OCI-LY1 (cell line): Measurements from ENCODE around the gene VCL.
A peak's percentile ranks its signal among the peaks of the same experiment; 100 is the strongest.

Source experiments
- H2AFZ ChIP-seq: fragments of 200-600 bp; sonication (generic), shearing (Covaris generic); 2 replicates; pipeline ENCODE4 v1.6.0; 2014; ENCODE audit warnings: antibody characterized with exemption, mild to moderate bottlenecking, low read length
- H3F3A ChIP-seq: fragments of 200-600 bp; sonication (generic), shearing (Covaris generic); 2 replicates; pipeline ENCODE4 v1.6.0; 2014; ENCODE audit warnings: mild to moderate bottlenecking, antibody characterized with exemption, low read length, moderate library complexity; ENCODE audit not compliant: insufficient read depth
- H3K27ac ChIP-seq: fragments of 200-600 bp; sonication (generic); 2 replicates; pipeline ENCODE4 v1.5.1; 2014; ENCODE audit warnings: low read length, mixed run types, mild to moderate bottlenecking, low read depth; ENCODE audit not compliant: poor library complexity, severe bottlenecking
- H3K27me3 ChIP-seq: fragments of 200-600 bp; sonication (generic); 2 replicates; pipeline ENCODE4 v1.6.0; 2014; ENCODE audit warnings: antibody characterized with exemption, mild to moderate bottlenecking, low read length, moderate library complexity; ENCODE audit not compliant: insufficient read depth
- H3K36me3 ChIP-seq: fragments of 200-600 bp; sonication (generic); 2 replicates; pipeline ENCODE4 v1.6.1; 2014; ENCODE audit warnings: mild to moderate bottlenecking, antibody characterized with exemption, low read length, moderate library complexity, mixed read lengths; ENCODE audit not compliant: insufficient read depth
- H3K4me1 ChIP-seq: fragments of 200-600 bp; sonication (generic); 2 replicates; pipeline ENCODE4 v1.5.1; 2014; ENCODE audit warnings: mild to moderate bottlenecking, low read length, moderate library complexity; ENCODE audit not compliant: insufficient read depth, severe bottlenecking
- H3K4me2 ChIP-seq: fragments of 200-600 bp; sonication (generic), shearing (Covaris generic); 2 replicates; pipeline ENCODE4 v1.6.1; 2014; ENCODE audit warnings: low read length
- H3K4me3 ChIP-seq: fragments of 200-600 bp; sonication (generic); 2 replicates; pipeline ENCODE4 v1.5.1; 2014; ENCODE audit warnings: low read length, low read depth, mild to moderate bottlenecking, mixed read lengths; ENCODE audit not compliant: poor library complexity, severe bottlenecking
- H3K79me2 ChIP-seq: fragments of 200-600 bp; shearing (Covaris generic); 2 replicates; pipeline ENCODE4 v1.6.1; 2016; ENCODE audit warnings: mixed run types, low read length, mixed read lengths; ENCODE audit not compliant: insufficient read depth
- H3K9ac ChIP-seq: fragments of 200-600 bp; sonication (generic), shearing (Covaris generic); 2 replicates; pipeline ENCODE4 v1.6.1; 2014; ENCODE audit warnings: mild to moderate bottlenecking, low read length, mixed read lengths
- H3K9me2 ChIP-seq: fragments of 200-600 bp; sonication (generic), shearing (Covaris generic); 2 replicates; pipeline ENCODE4 v1.6.1; 2014; ENCODE audit warnings: low read depth, mild to moderate bottlenecking, low read length, mixed read lengths
- H3K9me3 ChIP-seq: fragments of 200-600 bp; shearing (Covaris generic); 2 replicates; pipeline ENCODE4 v1.6.1; 2014; ENCODE audit warnings: low read length, mixed read lengths
- H4K20me1 ChIP-seq: fragments of 200-600 bp; sonication (generic), shearing (Covaris generic); 2 replicates; pipeline ENCODE4 v1.6.0; 2016; ENCODE audit warnings: mild to moderate bottlenecking, low read length; ENCODE audit not compliant: insufficient read depth
- EZH2 ChIP-seq: fragments of 200-600 bp; sonication (generic), shearing (Covaris generic); IDR thresholded peaks from 2 replicates; pipeline ENCODE4 v1.8.0; 2017; ENCODE audit warnings: borderline replicate concordance, mixed run types, mild to moderate bottlenecking, antibody characterized with exemption, low read length, moderate library complexity, mixed read lengths
- TF ChIP-seq, protein P1 (sequence below): fragments of 200-600 bp; sonication (generic), shearing (Covaris generic); IDR thresholded peaks from 2 replicates; pipeline ENCODE4 v1.5.1; 2017; ENCODE audit warnings: mild to moderate bottlenecking, antibody characterized with exemption, low read length, moderate library complexity, mixed read lengths

The VCL gene

GRCh38 chr10:73997461-73997786, 492 bp upstream of the VCL start:
- Histone ChIP-seq H2AFZ (peak overlapping the region; percentile 79), H3K9ac (peak overlapping the region; percentile 69), H3K27ac (no peak overlapping the region), H3K36me3 (no peaks in the 10 kb centered on the region; the same call in 1 of the 2 replicates), H3K27me3 (no peaks in the 10 kb centered on the region), H3K9me3 (no peaks in the 10 kb centered on the region), H3K4me2 (peak overlapping the region; percentile 78), H4K20me1 (no peaks in the 10 kb centered on the region), H3K79me2 (no peaks in the 10 kb centered on the region), H3K4me1 (peaks cover 15% of the 10 kb centered on the region), H3K9me2 (no peaks in the 10 kb centered on the region), H3F3A (no peaks in the 10 kb centered on the region), H3K4me3 (peak overlapping the region; percentile 68)
- TF ChIP-seq EZH2, result no peak
- TF ChIP-seq, protein P1, sequence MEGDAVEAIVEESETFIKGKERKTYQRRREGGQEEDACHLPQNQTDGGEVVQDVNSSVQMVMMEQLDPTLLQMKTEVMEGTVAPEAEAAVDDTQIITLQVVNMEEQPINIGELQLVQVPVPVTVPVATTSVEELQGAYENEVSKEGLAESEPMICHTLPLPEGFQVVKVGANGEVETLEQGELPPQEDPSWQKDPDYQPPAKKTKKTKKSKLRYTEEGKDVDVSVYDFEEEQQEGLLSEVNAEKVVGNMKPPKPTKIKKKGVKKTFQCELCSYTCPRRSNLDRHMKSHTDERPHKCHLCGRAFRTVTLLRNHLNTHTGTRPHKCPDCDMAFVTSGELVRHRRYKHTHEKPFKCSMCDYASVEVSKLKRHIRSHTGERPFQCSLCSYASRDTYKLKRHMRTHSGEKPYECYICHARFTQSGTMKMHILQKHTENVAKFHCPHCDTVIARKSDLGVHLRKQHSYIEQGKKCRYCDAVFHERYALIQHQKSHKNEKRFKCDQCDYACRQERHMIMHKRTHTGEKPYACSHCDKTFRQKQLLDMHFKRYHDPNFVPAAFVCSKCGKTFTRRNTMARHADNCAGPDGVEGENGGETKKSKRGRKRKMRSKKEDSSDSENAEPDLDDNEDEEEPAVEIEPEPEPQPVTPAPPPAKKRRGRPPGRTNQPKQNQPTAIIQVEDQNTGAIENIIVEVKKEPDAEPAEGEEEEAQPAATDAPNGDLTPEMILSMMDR, result no peak

GRCh38 chr10:73998623-73998928, 660 bp downstream of the VCL start:
- Histone ChIP-seq H3K4me1 (peaks cover 15% of the 10 kb centered on the region), H3K9ac (peak overlapping the region; percentile 69), H3K9me2 (no peaks in the 10 kb centered on the region), H3K9me3 (no peaks in the 10 kb centered on the region), H3K79me2 (no peaks in the 10 kb centered on the region), H4K20me1 (no peaks in the 10 kb centered on the region), H3K4me3 (peak overlapping the region; percentile 68), H3K27ac (no peak overlapping the region), H3K27me3 (no peaks in the 10 kb centered on the region), H3K36me3 (no peaks in the 10 kb centered on the region; the same call in 1 of the 2 replicates), H2AFZ (no peak overlapping the region), H3F3A (no peaks in the 10 kb centered on the region), H3K4me2 (peak overlapping the region; percentile 78)
- TF ChIP-seq, protein P1, result no peak
- TF ChIP-seq EZH2, result no peak

DNA sequence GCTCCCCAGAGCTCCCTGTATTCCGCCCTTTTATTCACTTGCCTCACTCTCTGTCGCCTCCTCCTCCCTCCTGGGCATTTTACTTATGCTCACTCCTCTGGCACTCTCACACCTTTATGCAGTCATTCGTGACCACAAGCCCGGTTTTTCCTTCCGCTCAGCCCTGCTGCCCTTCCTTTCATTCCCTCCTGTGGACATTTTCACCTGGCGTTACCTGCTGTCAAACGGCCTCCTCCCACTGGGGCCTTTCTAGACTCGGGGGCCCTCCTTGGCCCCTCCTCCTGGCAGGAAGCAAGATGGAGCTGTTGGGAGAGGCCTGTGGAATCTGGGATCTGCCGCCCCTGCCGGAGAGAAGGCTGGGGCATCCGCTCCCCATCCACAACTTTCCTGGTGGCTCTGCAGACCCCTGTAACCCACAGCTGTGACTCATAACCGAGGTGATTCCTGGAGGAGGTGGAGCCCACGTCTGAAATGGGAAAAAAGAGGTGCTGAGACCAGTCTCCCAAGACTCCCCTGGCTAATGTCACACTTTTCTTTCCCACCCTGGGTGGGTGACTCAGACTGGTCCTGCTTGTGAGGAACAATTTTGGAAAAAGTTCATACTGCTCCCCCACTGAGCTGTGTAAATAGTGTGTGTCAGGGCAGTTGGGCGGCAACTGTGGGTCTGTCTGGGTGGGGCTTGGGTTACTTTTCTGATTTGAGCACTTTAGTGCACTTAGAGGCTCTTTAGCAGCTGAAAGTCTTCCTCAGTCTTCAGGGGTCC, 1.2 kb downstream of the VCL start:
- H3K27ac ChIP-seq, result no peak overlapping the region
- H3K9me2 ChIP-seq, result no peaks in the 10 kb centered on the region
- H3K36me3 ChIP-seq, result no peaks in the 10 kb centered on the region; the same call in 1 of the 2 replicates
- peaks cover 15% of the 10 kb centered on the region for H3K4me1 ChIP-seq
- no peaks in the 10 kb centered on the region for H3F3A ChIP-seq
- H3K27me3 ChIP-seq, result no peaks in the 10 kb centered on the region
- peak overlapping the region; percentile 78 for H3K4me2 ChIP-seq
- H3K79me2 ChIP-seq, result no peaks in the 10 kb centered on the region
- H2AFZ ChIP-seq, result no peak overlapping the region
- no peaks in the 10 kb centered on the region for H4K20me1 ChIP-seq
- peak overlapping the region; percentile 68 for H3K4me3 ChIP-seq
- no peaks in the 10 kb centered on the region for H3K9me3 ChIP-seq
- TF ChIP-seq, protein P1, result no peak
- TF ChIP-seq EZH2, result no peak
- peak overlapping the region; percentile 69; the same call in 1 of the 2 replicates for H3K9ac ChIP-seq
